HG03442 (cell line): ENCODE data around the gene IMMP2L.

Source experiments
- ATAC-seq: cut with Tn5 transposase; IDR thresholded peaks from one replicate; pipeline ENCODE4 v1.9.1; 2021; ENCODE audit warnings: mild to moderate bottlenecking, moderate library complexity; ENCODE audit not compliant: unreplicated experiment

Gene IMMP2L

DNA sequence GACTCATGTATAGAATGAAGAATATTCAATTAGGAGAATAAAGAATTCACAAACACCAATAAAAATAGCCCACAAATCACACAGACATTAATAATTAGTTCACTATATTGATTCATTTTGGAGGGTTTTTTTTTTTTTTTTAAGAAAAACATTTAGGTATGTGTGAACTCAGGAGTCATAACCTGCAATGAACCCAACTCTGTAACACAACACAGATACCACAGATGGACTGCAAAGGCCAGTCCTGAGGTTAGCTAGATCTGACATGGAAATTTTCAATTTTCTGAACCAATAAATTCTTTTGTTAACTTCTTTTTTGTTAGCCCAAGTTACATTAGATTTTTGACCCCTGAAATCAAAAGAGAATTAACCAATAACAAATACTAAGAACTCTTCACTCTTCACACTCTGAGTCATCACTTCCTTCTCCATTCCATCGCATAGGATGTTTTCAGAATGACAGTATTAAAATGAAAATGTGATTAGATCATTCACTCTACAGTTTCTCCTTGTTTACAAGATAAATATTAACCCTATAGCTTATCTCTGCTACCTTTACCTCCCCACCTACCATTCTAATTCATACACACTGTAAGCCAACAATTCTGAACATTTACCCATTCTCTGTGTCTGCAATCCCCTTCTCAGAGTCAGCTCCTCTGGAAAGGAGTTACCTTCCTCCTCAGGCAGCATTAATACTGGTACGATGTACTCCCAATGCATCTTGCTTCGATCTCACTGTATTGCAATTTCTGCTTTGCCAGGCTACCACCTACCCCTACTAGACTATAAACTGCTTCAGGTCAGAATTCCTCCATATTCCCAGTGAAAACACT lies 329.8 kb downstream of the IMMP2L start:
- ATAC-seq, result peak; percentile 89

DNA sequence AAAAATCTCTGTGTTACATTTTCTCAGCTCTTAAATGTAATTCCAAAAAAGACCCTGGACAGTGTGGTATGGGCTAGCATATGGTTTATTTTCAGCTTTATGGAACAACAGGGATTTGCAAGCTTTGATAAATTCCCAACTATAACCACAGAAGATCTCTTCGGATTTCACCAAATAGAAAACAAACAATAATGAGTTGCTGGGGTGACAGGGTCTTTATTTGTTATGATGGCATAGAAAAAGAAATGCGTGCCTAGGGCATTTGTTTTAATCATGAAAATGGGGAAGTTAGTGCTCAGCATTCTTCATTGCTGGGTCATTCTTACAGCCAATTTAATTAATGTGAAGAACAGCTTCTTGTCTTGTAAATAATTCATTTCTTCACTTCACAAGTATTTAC lies 332.4 kb downstream of the IMMP2L start:
- ATAC-seq, result no peak

DNA sequence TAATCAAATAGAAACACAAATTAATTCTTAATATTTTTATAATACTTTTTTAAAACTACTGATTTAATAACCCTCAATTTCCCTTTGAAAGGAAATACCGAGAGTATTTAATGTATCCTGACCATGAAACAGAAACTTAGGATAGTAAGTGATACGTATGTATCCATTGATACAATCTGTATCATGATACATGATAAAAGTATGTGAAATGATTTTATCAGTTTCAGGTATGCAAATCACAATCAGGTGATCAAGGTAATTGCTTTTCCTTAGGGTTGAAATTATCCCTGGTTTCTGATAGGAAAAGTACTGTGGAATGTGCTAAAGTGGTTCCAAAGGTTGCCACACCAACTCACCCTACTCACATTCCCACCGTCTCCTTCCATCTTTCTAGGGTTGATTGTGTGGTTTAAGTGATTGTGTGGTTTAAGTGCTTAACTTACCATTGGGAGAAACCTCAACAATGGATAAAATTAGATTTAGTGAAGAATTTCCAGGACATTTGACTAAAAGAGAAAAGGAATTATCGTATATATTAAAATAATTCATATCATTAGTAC lies 333.0 kb downstream of the IMMP2L start:
- no peak for ATAC-seq

DNA sequence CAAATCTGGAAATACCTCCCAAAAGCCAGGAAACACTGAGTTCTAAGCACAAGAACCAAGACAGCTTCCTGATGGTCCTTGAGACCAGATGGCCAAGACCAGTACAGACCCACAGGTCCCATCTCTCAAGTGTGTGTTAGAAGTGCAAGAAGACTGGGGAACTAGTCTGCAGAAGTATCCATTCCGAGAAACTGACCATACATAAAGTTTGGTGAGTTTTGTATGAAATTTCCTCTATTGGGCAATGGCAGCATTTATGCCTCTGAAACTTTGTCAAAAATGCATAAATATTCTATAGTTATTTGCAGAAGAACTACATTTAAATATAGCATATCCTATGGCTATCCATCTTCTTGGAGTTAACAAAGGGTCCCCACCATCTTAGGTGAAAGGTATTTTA lies 333.9 kb downstream of the IMMP2L start:
- no peak for ATAC-seq

DNA sequence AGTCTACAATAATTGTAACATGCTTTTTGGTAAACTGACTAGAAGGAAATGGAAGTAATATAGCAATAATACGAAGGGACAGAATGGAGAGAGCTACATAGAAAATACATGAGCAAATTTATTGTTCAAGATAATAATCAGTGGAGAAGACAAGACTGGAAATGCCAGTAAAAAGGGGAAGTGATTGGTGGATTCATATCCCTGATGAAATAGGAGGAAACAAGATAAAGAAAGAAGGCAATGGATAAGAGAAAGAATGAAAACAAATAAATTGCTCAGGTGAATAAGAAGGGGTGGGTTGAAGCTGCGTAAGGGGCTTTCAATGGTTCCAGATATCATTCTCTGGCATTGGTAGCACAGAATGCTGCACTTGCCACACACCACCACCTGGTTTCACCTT lies 335.5 kb downstream of the IMMP2L start:
- ATAC-seq, result no peak

DNA sequence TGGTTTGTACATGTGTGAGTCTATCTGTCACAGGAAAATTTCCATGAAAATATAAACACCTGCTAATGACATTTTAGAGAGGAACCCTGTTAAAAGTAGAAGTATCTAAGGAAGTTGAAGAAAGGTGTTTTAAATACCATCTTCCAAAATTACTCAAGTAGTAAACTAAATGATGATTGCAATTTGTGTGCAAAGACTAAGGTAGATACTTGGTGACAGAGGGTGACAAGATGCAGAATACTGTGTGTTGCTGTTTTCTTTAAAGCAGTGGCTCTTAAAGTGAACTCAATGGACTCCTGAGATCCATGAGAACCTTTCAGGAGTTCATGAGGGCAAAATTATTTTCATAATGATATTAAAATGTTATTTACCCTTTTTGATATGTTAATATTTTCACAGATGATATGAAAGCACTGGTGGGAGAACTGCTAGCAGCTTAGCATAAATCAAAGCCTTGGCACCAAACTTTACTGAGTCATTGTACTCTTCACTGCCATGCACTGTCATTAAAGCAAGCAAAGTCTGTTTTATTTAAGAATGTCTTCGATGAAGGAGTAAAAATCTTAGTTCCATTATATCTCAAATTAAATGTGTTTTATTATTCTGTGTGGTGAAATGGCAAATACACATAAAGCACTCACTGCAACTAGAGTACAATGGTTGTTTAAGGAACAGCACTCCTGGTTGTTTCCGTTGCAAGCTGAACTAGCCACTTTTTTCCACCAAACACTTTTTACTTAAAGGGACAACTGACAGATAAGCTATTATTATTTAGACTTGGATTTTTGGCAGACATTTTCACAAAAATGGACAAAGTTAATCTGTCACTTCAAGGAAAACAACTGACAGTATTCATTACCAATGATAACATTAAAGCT lies 337.7 kb downstream of the IMMP2L start:
- ATAC-seq, result no peak

DNA sequence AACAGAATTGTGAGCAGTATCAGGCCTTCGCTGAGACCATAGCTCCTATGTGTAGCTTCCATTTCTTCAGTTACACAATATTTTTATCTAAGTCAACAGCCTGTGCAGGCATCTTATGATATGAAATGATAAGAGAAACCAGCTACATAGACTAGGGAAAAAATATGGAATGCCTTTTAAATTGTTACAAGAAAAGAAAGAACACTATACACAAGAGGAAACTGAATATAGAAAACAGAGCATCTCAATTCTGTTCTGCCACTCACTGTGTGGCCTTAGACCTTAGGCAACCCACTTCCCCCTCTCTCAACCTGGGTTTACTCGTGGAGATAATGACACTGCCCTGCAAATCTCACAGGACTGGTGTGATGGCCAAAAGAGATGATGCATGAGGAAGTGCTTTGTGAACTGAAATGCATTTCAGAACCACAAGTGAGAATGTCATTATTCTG lies 338.5 kb downstream of the IMMP2L start:
- no peak for ATAC-seq

DNA sequence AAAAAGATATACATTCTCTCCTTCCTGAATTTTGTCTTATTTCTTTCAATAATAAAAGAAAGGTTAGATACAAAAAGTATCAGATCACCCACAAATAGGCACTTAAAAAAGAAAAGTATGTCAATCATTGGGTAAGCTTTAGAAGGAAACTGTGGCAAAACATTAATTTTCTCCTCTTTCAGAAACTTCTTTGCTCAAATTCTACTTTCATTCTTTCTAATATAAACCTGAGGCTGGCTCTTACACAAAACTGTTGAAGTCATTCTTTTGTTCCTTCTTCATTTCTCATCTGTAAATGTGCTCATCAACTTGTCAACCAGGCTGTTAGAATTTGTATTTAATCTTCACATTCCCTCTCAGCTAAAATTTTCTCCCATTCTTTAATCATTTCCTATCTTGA lies 346.7 kb downstream of the IMMP2L start:
- no peak for ATAC-seq

DNA sequence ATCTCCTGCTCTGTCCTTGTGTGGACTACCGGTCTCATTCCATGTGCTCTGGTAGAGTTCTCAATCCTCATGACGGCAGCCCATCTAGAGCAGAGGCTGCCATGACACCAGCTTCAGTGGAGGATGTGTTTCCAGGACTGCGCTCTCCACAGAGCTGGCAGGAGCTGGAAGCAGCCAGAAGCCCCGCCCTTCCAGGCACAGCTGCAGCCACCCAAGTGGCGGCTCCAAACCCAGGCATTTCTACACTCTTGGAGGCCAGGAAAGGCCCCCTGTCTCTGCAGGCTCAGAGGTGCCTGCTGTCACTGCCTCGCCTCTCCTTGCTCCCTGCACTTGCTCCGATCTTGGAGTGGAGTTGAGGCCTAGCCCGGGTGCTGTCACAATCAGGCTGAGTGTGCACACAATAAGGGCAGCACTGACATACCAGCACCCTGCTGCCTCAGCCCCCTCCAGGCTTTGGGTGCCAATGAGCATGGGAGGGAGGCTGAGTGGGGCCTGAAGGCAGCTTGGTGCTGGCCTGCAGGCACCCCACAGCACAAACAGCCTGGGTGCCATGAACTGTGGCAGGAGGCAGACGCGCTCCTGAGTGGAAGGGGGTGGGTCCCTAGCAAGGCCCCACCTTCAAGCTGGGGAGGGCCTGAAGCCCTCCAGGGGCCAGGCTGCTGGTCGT lies 349.3 kb downstream of the IMMP2L start:
- no peak for ATAC-seq

DNA sequence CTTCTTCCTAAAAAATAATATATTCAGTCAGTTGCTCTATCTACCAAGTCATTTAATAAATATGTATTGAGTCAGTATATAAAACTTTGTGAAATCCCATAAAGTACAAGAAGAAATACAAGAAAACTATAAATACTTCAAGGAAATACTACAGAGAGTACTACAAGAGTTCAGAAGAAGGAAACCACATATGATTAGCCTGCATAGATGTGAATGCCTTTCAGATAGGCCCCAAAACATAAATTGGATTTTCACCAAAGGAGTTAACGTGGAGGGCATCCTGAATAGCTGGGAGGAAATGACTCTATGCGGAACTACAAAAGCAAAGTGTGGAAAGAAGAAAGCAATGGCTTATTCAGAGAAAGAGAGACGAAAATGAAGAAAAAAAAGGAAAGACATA lies 351.3 kb downstream of the IMMP2L start:
- ATAC-seq, result no peak

DNA sequence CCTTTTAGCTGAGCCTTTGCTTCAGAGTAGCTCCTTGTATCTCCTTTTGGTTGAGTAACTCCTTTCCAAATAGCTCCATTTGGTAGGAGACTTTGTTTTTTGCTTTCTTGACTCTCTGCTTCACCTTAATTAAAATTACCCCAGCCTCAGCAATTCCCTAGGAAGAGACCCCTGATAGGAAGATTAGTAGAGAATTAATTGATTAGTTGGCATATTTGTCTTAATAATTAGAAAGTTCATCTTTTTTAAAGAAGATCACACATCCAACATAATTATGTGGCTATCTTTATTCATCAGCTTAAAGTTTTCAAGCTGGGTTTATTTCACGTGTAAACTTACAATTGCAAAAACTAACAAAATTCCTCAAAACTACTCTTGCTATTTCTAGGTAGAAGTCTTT lies 352.2 kb downstream of the IMMP2L start:
- no peak for ATAC-seq

DNA sequence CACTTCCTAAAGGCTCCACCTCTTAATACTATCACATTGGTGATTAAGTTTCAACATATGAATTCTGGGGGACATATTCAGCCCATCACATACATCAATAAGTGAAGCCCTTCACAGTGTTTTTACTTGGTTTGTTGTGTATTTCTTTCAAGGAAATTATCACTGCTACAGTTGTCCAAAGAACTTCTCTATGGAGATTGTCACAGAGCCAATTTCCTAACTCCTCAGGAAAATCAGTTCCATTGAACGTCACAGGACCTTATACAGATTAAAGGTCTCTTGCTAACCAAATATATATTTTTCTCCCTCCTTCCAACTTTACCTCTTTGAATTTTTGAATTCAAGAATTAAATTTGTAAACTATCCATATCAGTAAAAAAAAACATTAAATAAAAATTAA lies 357.0 kb downstream of the IMMP2L start:
- no peak for ATAC-seq

DNA sequence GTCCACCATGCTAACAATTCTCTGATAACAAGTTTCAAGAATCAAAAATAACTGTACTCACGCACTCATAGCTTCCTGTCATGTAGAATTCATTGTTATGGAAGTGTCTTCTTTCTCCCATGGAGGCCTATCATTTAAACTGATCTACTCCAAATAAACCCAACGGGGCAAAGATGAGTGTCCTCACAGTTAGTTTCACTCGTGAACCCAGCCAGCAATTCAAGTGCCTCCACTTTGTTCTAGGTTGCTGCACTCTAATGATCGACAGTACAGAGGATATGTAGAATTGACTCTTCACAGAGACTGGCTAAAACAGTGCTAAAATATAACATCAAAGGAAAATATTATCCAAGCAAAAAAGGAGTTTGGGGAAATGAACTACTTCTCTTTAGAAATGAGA lies 360.0 kb downstream of the IMMP2L start:
- no peak for ATAC-seq

DNA sequence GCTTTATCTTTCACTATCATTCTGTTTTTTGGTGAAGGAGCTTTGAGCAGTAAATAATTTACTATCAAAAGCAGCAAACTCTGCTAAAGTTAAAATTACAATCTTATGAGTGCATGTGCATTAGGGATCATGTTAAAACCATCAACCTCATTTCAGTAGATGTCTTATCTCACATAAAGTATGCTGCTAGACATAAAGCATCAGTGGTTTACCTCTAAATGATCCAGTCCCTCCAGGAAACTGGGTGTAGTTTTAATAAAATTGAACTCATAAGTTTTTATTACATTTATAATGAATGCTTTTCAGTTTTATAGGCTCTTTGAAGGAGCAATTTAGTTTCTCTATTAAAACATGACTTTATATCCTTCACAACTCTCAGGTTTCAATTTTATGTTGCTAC lies 362.6 kb downstream of the IMMP2L start:
- ATAC-seq, result no peak

DNA sequence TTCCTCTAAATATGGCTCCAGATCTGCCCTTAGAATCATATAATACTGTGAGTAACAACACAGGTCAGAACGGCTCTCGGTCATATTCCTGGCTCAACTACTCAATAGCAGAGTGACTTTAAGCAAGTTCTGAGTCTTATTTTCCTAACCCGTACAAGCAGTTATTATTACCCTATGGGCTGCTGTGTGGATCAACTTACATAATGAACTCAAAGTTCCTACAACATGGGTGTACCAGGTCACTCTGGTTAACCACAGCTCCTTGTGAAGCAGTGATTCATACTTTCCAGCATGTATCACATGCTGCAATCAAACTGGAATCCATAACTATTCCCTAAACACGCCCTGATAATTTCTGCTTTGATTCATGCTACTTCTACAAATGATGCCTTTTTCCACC lies 364.0 kb downstream of the IMMP2L start:
- ATAC-seq, result no peak

DNA sequence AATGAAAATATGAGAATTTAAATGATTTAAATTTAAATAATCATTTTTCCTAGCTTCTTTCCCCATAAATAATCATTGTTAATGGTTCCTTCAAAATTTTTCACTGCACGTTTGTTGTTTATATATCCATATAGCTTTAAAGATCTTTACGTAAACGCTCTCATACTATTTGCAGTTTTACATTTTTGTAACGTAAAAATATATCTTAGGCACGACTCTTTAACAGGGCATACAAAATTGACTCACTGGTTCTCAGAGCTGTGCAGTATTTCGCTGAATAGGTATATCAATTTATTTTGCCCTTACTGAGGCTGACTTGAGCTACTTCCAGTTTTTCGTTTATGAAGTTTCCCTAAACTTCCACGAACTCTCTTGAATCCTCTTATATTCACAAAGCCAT lies 365.6 kb downstream of the IMMP2L start:
- no peak for ATAC-seq

DNA sequence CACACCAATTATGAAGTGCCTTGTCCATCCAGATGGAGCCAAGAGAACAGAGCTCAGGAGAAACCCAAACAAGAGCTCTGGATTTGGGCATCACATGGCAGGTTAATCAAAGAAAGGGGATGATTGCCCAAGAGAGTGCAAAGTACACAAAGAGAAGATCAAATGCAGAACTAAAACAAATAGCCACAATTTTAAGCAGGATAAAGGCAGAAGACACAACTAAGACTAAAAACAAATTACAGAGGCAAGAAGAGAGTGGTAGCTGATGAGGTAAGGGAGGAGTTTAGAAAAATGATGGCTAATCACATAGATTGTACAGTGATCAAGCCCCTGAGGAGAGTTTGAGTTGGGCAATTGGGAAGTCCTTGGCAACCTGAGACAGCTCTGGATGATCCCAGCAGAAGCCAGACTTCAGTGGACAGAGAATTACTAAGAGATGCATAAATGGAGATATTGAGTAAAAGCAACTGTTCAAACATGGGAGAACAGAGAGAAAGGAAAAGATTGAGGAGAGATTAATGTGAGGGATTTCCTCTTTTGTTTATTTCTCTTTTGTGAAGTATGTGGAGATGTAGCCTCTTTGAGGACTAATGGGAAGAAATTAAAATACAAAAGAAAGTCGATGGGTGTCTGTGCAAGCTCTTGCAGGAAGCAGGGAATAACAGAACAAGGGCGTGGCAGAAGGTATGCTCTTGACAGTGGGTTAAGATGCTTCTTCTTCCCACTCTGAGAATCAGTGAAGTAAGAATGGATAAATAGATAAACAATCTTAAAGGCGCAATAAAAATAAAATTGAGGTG lies 369.5 kb downstream of the IMMP2L start:
- no peak for ATAC-seq

DNA sequence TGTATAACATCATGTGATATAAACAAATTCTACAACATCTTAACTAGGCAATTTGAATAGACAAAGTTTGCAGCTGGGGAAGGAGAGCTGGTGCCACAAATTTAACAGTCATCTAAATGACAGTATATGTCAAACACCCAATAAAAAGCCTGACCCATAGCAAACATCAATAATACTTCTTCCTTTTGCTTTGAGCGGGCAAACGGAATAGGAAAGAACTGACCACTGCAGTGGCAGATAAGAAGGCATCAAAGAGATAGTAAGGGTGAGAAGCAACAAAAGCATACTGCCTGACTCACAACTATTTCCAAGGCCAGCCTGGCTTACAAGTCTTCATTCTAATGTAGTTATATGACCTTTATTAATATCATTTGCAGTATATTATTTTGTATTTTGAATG lies 371.5 kb downstream of the IMMP2L start:
- no peak for ATAC-seq

DNA sequence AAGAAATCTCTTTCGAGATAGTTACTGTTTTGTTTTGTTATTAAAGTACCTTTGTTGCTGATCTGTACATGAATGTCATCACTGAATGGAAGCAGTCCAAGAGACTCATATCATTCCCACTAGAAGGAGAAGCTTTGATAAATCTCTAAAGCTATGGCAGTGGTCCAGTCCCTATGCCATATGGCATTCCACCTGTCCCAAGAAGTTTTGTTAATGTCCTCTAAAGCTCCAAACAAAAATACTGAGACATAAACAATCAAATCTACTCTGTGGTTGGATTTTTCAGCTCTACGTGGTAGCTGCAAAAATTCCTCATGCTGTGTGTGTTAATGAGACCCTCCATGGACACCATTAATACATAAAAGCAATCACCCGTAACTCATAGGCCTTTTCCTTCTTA lies 377.3 kb downstream of the IMMP2L start:
- ATAC-seq, result no peak

DNA sequence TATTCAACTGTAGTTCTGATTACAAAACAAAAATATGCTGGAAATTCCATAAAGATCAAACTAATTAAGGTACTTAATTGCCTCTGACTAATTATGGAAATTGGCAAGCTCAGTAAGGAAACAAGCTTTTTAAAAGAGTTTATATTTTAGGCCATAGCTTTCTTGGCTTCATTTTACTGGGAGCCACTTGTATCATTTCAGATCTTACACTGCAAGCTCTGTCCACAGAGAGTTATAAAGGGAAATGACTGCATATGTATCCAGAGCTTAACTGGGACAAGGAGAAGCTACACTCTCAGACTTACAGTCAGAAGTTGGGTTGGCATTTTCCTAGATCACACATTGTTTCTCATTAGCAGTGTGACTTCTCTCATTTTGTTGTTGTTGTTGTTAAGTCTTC lies 379.0 kb downstream of the IMMP2L start:
- ATAC-seq, result no peak
